ENCODE data around the gene CD70. TPM values are rescaled to one million over a fixed set of nuclear protein-coding genes. Genes with fewer than 3 reads are reported as not detected.

The CD70 gene
- polyA plus RNA-seq, 1 donor (not counting 4 experiments of a cell fraction or from before 2014, with no cell fraction given) = 0.22 TPM

GRCh38 chr19:6590258-6590826 is 608 bp downstream of the CD70 start:
- H3K4me3 ChIP-seq (ENCODE audit: control insufficient read depth in 2 of 3, extremely low read depth in 1 of 3, insufficient read depth in 2 of 3, low read depth in 1 of 3, low read length in 3 of 3) = peak overlapping the region; percentile 4 to 44 (median 7)
- H3K27ac ChIP-seq (ENCODE audit: control insufficient read depth, insufficient read depth, low read length) = no peak overlapping the region
- H3K36me3 ChIP-seq (ENCODE audit: control insufficient read depth in 2 of 2, extremely low read depth in 1 of 2, insufficient read depth in 2 of 2, low read length in 2 of 2) = no peaks in the 10 kb centered on the region
- H3K9ac ChIP-seq (ENCODE audit: control insufficient read depth, extremely low read depth, insufficient read depth, low read length) = no peak overlapping the region
- H2AFZ ChIP-seq (ENCODE audit: control insufficient read depth, low read length) = peak overlapping the region; percentile 14
- H3K4me1 ChIP-seq (ENCODE audit: control insufficient read depth, extremely low read depth, insufficient read depth, low read length) = peaks cover 20% of the 10 kb centered on the region
- FAIRE-seq (no peak), DNase-seq (ENCODE audit: low read depth, low spot score) (no peak)
- no peaks in the 10 kb centered on the region for H3K9me1 ChIP-seq (ENCODE audit: control insufficient read depth, extremely low read depth, insufficient read depth, low read length)
- peak overlapping the region; percentile 42 for H3K4me2 ChIP-seq (ENCODE audit: control insufficient read depth, extremely low read depth, insufficient read depth, low read depth, low read length)
- dilution Hi-C loops (cut with MboI; ENCODE audit: extremely low pct_ligation_motif_present, low sequenced_read_pairs) = no loop called here
- peaks cover 63% of the 10 kb centered on the region for H3K27me3 ChIP-seq (ENCODE audit: control insufficient read depth, extremely low read depth, insufficient read depth, low read length)
- H4K20me1 ChIP-seq (ENCODE audit: control insufficient read depth, extremely low read depth, insufficient read depth, low read length) = no peaks in the 10 kb centered on the region
- no peaks in the 10 kb centered on the region for H3K79me2 ChIP-seq (ENCODE audit: control insufficient read depth, insufficient read depth, low read length)
- no peaks in the 10 kb centered on the region for H3K9me3 ChIP-seq (ENCODE audit: control insufficient read depth, low read depth, low read length)
- no peak for TF ChIP-seq CTCF (optimal IDR thresholded peaks at IDR 0.05 in 1 of 3, IDR thresholded peaks at IDR 0.05 in 1 of 3, conservative IDR thresholded peaks at IDR 0.05 in 1 of 3; ENCODE audit: extremely low read depth in 1 of 3, insufficient read depth in 2 of 3, low read length in 3 of 3)
- no peak for TF ChIP-seq EZH2 (IDR thresholded peaks at IDR 0.05; ENCODE audit: low read length)

DNA sequence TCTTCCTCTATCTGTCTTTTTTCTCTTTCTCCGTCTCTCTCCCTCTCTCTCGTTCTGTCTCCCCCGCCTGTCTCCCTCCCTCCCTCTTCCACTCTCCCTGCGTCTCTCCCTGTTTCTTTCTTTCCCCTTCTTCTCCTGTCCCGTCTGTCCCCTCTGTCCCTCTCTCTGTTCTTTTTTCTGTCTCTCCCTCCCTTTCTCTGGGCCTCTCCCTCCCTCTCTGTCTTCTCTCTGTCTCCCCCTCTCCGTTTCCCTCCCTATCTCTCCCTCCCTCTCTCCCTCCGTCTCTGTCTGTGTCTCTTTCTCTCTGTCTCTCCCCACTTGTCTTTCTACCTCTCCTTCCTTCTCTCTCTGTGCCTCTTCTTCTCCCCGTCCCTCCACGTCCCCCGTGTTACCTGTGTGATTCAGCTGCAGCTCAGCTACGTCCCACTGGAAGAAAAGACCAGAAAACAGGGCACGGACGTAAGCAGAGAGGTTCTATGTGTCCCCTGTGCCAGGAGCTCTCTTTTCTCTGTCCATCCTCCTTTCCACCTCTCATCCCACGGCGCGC is 1.2 kb downstream of the CD70 start:
- H3K27ac ChIP-seq (ENCODE audit: control insufficient read depth, insufficient read depth, low read length) = no peak overlapping the region

More for the DNA sequence above, 1.2 kb downstream of the CD70 start:
- no peaks in the 10 kb centered on the region for H4K20me1 ChIP-seq (ENCODE audit: control insufficient read depth, extremely low read depth, insufficient read depth, low read length)
- TF ChIP-seq EZH2 (IDR thresholded peaks at IDR 0.05; ENCODE audit: low read length) = peak; percentile 29
- TF ChIP-seq CTCF (optimal IDR thresholded peaks at IDR 0.05 in 1 of 3, IDR thresholded peaks at IDR 0.05 in 1 of 3, conservative IDR thresholded peaks at IDR 0.05 in 1 of 3; ENCODE audit: extremely low read depth in 1 of 3, insufficient read depth in 2 of 3, low read length in 3 of 3) = no peak
- dilution Hi-C loops (cut with MboI; ENCODE audit: extremely low pct_ligation_motif_present, low sequenced_read_pairs) = no loop called here
- peak overlapping the region; percentile 42 for H3K4me2 ChIP-seq (ENCODE audit: control insufficient read depth, extremely low read depth, insufficient read depth, low read depth, low read length)
- H3K4me1 ChIP-seq (ENCODE audit: control insufficient read depth, extremely low read depth, insufficient read depth, low read length) = peaks cover 20% of the 10 kb centered on the region
- H3K9ac ChIP-seq (ENCODE audit: control insufficient read depth, extremely low read depth, insufficient read depth, low read length) = no peak overlapping the region
- H2AFZ ChIP-seq (ENCODE audit: control insufficient read depth, low read length) = peak overlapping the region; percentile 26
- peak overlapping the region in 2 of 3 experiments; percentile 7 to 35 for H3K4me3 ChIP-seq (ENCODE audit: control insufficient read depth in 2 of 3, extremely low read depth in 1 of 3, insufficient read depth in 2 of 3, low read depth in 1 of 3, low read length in 3 of 3)
- H3K9me1 ChIP-seq (ENCODE audit: control insufficient read depth, extremely low read depth, insufficient read depth, low read length) = no peaks in the 10 kb centered on the region
- DNase-seq (ENCODE audit: low read depth, low spot score) (no peak), FAIRE-seq (no peak)
- H3K9me3 ChIP-seq (ENCODE audit: control insufficient read depth, low read depth, low read length) = no peaks in the 10 kb centered on the region
- H3K36me3 ChIP-seq (ENCODE audit: control insufficient read depth in 2 of 2, extremely low read depth in 1 of 2, insufficient read depth in 2 of 2, low read length in 2 of 2) = no peaks in the 10 kb centered on the region
- no peaks in the 10 kb centered on the region for H3K79me2 ChIP-seq (ENCODE audit: control insufficient read depth, insufficient read depth, low read length)
- H3K27me3 ChIP-seq (ENCODE audit: control insufficient read depth, extremely low read depth, insufficient read depth, low read length) = peaks cover 63% of the 10 kb centered on the region

All from keratinocyte (primary cell).